Stimulated activated CD8-positive, alpha-beta memory T cell treated with anti-CD3 and anti-CD28 coated beads, Interleukin-15, amount 100 ng/mL, for 48 hours (primary cell): ENCODE results near the gene CHCHD6.

Source experiments
- DNase-seq, 2 donors: peaks; one replicate each; pipeline ENCODE4 v3.0.0-alpha.2; 2020; ENCODE audit warnings: low read depth in 2 of 2

The CHCHD6 gene

GRCh38 chr3:126939733-126940132 is 235.7 kb downstream of the CHCHD6 start:
- DNase-seq, result no peak

DNA sequence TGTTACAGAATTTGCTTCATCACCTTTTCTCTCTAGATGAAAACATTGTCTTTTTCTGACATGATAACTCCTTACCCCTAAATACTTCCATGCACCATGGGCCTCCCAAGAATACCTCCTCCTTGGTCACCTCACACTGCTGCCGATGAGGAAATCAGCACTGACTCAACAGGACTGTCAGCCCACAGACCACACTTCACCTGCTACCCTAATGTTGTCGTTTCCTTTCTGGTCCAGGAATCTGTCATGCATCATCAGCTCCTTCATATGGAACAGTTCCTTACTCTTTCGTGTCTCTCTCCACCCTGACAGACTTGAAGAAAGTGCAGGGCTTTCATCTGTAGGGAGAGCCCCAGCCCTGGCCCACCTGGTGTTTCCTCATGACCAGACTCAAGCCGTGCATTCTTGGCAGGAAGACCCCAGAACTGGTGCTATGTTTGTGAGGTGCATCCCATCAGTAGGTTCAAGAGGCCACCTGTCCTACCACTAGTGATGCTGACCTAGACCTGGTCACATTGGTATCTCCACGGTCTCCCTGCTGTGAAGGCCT is 237.8 kb downstream of the CHCHD6 start:
- DNase-seq, result no peak

GRCh38 chr3:126944089-126944965 is 240.3 kb downstream of the CHCHD6 start:
- DNase-seq, result no peak

- no peak for DNase-seq
Observed at GRCh38 chr3:126945171-126945721, 241.2 kb downstream of the CHCHD6 start.

- no peak for DNase-seq
Observed at GRCh38 chr3:126945891-126946290, 241.9 kb downstream of the CHCHD6 start.

GRCh38 chr3:126946405-126946804 is 242.4 kb downstream of the CHCHD6 start:
- no peak for DNase-seq

DNA sequence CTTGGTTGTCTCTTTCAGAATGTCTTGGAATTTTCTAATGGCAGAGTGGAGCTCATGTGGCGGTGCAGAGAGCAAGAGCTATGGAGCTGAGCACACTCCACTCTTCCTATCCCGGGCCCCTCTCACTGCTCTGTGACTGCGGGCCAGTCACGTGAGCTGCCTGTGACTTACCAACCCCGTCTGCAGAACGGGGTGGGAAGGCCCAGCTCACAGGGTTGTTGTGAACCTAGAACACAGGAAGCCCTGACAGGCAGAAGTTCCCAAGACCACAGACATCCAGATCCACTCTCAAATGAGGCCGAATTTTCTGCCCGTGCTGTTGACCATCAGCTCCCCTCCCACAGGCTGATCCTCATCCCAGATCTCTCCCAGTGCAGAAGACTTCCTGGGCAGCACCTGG is 243.4 kb downstream of the CHCHD6 start:
- no peak for DNase-seq

DNA sequence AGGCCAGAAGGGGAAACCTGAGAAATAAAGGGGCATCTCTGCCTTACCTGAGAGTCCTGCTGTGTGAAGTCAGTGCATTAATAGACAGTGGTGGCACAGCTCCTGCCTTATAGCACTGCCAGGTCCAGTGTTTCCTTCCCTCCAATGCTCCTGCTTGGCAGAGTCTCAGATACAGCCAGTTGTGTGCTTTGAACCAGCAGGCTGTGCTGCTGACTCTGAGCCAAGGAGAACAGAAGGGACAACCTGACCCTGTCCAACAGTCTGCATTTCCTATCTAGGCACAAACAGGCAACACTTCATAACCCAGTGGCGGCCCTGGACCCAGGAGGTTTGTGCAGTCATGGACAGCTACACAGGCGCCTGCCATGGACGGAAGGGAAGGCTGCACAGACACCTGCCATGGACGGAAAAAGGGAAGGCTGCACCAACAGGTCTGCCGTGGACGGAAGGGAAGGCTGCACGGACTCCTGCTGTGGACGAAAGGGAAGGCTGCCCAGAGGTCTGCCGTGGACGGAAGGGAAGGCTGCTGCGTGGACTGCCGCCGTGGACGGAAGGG is 245.0 kb downstream of the CHCHD6 start:
- no peak for DNase-seq

- DNase-seq, result no peak
Observed at GRCh38 chr3:126951561-126951960, 247.5 kb downstream of the CHCHD6 start.

GRCh38 chr3:126952261-126952982 is 248.4 kb downstream of the CHCHD6 start:
- no peak for DNase-seq

DNA sequence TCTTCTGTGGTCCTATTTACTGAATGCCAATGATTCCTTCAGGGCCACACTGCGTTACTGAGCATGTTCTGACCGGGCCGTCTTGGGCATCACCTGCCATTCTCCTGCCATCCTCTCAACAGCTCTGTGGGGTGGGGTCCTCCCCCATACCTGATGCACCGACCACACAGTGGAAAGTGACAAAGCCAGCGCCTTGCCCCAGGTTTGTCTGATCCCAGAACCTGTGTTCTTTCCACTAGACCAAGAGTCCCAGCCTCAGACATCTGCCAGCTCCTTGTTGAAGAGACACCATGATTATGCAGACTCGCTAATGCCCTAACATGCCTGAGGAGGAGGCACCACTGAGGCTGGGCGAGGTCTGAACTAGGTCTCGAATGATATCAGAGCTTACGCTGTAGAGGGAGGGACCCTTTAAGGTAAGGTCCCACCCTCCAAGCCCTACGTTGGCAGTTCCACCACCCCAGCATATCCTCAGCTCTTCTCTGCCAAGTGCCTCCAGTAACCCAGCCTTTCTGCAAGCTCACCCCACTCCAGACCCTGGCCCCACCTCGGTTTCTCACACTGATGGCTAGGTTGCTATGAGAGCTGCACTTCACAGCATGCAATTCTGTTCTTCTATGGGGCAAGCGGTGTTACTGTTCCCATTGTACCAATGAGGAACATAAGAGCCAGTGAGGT is 249.1 kb downstream of the CHCHD6 start:
- DNase-seq, result no peak

- DNase-seq, result no peak
Observed at GRCh38 chr3:126954141-126954842, 250.3 kb downstream of the CHCHD6 start.

- no peak for DNase-seq
Observed at GRCh38 chr3:126955004-126955790, 251.2 kb downstream of the CHCHD6 start.

GRCh38 chr3:126956361-126956760 is 252.3 kb downstream of the CHCHD6 start:
- DNase-seq, result no peak

DNA sequence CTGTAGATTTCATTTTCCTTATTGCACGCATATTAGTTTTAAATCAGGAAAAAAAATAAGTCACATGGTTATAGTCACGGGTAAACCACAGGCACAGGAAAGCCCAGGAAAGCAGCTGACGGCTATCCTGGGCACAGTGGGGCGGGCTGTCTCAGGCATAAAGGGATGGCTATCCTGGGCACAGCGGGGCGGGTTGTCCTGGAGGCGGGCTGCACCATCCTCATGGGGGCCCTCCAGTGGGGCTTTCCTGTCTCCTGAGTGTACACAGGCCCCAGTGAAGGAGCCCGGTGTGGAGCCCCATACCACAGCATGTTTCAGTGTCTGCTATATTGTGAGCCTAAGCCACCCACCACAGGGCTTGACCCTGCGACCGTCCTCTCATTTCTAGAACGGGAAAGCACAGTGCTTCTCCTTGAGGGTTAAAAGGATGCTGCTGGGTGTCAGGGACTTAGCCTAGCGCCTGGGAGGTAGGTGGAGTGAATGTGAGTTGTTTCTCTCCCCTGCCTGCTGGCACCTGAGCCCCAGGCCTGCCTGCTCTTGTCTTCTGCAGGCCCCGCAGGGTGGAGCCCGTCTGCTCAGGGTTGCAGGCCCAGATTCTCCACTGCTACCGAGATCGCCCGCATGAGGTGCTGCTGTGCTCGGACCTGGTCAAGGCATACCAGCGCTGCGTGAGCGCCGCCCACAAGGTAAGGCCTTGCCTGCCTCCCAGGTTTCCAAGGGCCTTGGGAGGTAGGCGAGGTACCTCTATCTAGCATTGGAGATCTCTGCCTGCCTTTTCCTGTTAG is 253.0 kb downstream of the CHCHD6 start:
- DNase-seq, result no peak

DNA sequence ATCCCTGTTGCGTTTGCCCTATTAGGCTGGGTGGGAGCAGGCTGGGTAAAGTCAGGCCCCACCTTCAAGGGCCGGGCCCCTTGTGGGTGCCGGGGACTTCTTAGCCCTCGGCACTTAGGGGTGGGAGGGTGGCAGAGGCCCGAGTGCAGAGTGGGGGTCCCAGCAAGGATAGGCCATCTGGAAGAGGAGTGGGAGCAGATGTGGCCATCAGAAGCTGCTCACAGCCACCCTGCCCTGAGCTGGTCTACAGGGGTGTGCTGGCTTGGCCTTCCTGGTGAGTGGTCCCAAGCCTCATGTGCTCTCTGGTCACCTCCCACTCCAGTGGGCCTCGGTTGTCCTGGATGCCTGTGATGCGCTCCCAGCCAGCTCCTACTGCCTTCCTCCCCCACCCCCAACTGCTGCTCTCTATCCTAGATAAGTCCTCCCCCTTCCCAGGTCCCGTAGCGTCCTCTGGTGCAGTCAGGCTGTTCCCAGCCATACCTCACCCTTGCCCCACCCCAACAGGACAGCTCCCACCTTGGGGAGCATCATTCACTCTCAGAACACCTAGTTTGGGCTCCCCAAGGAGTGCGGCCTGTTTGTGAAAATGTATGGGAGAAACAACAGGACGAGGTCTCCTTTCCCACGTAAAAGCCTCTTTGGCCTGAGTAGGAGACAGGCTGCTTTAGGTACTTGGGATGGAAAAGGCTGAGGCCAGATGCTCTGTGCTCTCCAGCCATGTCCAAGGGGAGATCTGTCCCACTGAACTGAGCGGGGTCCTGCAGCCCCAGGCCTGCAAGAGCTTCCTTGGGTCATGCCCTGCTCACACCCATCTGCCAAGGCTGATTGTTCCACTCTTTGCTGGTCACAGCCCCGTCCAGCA is 254.0 kb downstream of the CHCHD6 start:
- no peak for DNase-seq

DNA sequence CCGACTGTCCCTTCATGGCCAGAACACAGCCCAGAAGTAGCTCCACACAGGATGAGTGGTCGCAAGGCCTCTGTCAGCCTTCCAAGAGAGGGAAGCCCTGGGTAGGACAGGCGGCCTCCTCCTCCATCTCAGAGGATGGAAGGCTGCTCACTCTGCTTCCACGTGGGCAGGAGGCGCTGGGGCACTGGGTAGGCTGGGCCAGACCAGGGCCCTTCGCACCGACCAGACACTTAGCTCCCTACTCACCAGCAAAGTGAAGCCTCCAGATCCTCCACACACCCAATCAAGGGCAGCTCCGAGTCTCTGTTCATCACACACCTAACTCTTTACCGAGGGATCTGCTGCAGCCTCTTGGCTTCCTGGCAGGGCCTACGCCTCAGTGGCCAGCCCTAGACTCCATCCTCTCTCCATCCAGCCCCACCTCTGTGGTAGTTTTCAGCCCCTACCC is 254.6 kb downstream of the CHCHD6 start:
- DNase-seq, result no peak
